Measurements from ENCODE around the gene CMIP.

CMIP gene

DNA sequence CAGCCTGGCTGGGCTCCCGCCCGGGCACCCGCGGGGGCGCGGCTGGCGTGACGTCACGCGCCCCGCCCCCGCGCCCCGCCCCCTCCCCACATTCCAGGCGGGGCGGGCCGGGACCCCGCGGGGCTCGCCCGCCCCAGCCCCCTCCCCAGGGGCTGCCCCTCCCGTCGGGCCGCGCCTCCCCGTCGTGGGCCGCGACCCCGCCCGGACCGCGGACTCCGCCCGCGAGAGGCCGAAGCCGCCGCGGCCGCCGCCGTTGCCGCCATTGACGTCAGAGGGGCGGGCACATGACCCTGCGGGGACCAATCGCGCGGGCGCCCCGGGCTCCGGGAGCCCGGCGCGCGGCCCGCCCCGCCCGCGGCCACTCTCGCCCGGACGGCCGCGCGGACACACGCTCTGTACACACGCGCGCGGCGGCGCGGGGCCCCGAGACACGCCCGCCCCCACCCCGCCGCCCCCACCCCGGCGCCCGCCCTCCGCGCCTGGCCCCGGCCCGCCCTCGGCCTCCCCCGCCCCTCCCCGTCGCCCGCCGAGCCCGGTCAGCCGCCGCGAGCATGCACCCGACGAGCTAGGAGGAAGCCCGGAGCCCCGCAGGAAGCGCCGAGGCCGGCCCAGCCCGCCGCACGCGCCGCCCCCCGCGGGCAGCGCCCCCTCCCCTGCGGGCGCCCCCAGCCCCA is at the start of gene CMIP:
TSS of gene CMIP (plus strand) at position 361 of the 674 bp plus-strand sequence.
- peak within 1 kb of the TSS; percentile 48 to 73 for H3K4me3 ChIP-seq (ENCODE audit: low read depth in 1 of 2, low read length in 2 of 2)
- peaks cover 37% of the 10 kb centered on the region for H4K20me1 ChIP-seq (ENCODE audit: insufficient read depth, low read length)
- H3K79me2 ChIP-seq (ENCODE audit: insufficient read depth, low read length), result peaks cover 45% of the 10 kb centered on the region
- peak within 1 kb of the TSS; percentile 84 for H3K27ac ChIP-seq (ENCODE audit: low read length)
- no peaks in the 10 kb centered on the region for H3K27me3 ChIP-seq (ENCODE audit: insufficient read depth, low read length, poor library complexity)
- peak within 1 kb of the TSS; percentile 85 for H3K4me2 ChIP-seq (ENCODE audit: insufficient read depth, low read length)
- peaks cover 19% of the 10 kb centered on the region for H3K36me3 ChIP-seq (ENCODE audit: insufficient read depth, low read length)
- peak within 1 kb of the TSS; percentile 62 for H2AFZ ChIP-seq (ENCODE audit: low read depth, low read length)
- peak; percentile 80 for DNase-seq
- ATAC-seq (ENCODE audit: insufficient read depth, low read depth), result peak; percentile 58
- H3K9me3 ChIP-seq (ENCODE audit: insufficient read depth, low read length, severe bottlenecking), result no peaks in the 10 kb centered on the region
- H3K4me1 ChIP-seq (ENCODE audit: insufficient read depth, low read length), result peaks cover 49% of the 10 kb centered on the region
- no peak for TF ChIP-seq EZH2 (IDR thresholded peaks at IDR 0.05; ENCODE audit: borderline replicate concordance, low read depth, low read length, severe bottlenecking)
- TF ChIP-seq, protein P1, sequence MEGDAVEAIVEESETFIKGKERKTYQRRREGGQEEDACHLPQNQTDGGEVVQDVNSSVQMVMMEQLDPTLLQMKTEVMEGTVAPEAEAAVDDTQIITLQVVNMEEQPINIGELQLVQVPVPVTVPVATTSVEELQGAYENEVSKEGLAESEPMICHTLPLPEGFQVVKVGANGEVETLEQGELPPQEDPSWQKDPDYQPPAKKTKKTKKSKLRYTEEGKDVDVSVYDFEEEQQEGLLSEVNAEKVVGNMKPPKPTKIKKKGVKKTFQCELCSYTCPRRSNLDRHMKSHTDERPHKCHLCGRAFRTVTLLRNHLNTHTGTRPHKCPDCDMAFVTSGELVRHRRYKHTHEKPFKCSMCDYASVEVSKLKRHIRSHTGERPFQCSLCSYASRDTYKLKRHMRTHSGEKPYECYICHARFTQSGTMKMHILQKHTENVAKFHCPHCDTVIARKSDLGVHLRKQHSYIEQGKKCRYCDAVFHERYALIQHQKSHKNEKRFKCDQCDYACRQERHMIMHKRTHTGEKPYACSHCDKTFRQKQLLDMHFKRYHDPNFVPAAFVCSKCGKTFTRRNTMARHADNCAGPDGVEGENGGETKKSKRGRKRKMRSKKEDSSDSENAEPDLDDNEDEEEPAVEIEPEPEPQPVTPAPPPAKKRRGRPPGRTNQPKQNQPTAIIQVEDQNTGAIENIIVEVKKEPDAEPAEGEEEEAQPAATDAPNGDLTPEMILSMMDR (IDR thresholded peaks at IDR 0.05; ENCODE audit: borderline replicate concordance, extremely low read depth, low read length, poor library complexity, severe bottlenecking), result no peak
- peak within 1 kb of the TSS; percentile 76 for H3K9ac ChIP-seq (ENCODE audit: low read depth, low read length)

- ATAC-seq (ENCODE audit: insufficient read depth, low read depth), result no peak
- no peak overlapping the region for H3K27ac ChIP-seq (ENCODE audit: low read length)
Observed at GRCh38 chr16:81394966-81395655, 49.5 kb upstream of the CMIP start.

DNA sequence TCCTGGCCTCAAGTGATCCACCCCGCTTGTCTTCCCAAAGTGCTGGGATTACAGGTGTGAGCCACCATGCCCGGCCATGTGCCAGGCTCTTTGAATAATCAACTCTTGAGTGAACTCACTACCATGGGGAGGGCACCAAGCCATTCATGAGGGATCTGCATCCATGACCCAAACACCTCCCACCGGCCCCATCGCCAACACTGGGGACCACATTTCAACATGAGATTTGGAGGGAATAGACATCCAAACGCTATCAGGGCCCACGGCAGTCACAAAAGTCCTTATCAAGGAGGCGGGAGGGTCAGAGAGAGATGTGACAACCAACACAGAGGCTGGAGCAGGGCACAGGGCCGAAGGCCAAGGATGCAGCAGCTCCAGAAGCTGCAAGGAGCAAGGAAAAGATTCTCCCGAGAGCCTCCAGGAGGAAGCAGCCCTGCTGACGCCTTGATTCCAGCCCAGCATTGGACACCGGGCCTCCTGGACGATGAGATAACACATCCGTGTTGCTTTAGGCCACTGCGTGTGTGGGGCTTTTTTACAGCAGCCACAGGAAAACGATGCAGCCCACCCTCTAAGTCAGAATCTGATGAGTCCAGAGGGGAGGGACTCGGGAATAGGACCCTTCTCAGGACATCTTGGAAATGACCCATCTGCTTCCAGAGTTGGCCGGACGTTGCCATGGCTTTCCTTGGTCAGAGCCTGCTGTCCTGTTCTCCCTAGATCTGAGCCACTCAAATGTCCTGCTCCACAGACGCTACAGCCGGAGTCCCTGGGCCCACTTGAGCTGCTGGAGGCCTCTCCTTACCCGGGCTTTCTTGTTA is 47.3 kb upstream of the CMIP start:
- H3K9ac ChIP-seq (ENCODE audit: low read depth, low read length), result no peak overlapping the region
- H3K27me3 ChIP-seq (ENCODE audit: insufficient read depth, low read length, poor library complexity), result no peaks in the 10 kb centered on the region
- no peak for ATAC-seq (ENCODE audit: insufficient read depth, low read depth)
- no peak overlapping the region for H3K4me3 ChIP-seq (ENCODE audit: low read depth in 1 of 2, low read length in 2 of 2)
- H3K9me3 ChIP-seq (ENCODE audit: insufficient read depth, low read length, severe bottlenecking), result no peaks in the 10 kb centered on the region
- TF ChIP-seq, protein P1 (IDR thresholded peaks at IDR 0.05; ENCODE audit: borderline replicate concordance, extremely low read depth, low read length, poor library complexity, severe bottlenecking), result no peak
- no peak for TF ChIP-seq EZH2 (IDR thresholded peaks at IDR 0.05; ENCODE audit: borderline replicate concordance, low read depth, low read length, severe bottlenecking)
- no peaks in the 10 kb centered on the region for H3K36me3 ChIP-seq (ENCODE audit: insufficient read depth, low read length)
- no peak overlapping the region for H3K27ac ChIP-seq (ENCODE audit: low read length)
- no peaks in the 10 kb centered on the region for H3K4me1 ChIP-seq (ENCODE audit: insufficient read depth, low read length)
- H3K79me2 ChIP-seq (ENCODE audit: insufficient read depth, low read length), result no peaks in the 10 kb centered on the region
- no peak for DNase-seq
- H3K4me2 ChIP-seq (ENCODE audit: insufficient read depth, low read length), result no peak overlapping the region
- no peaks in the 10 kb centered on the region for H4K20me1 ChIP-seq (ENCODE audit: insufficient read depth, low read length)
- H2AFZ ChIP-seq (ENCODE audit: low read depth, low read length), result no peak overlapping the region

More at GRCh38 chr16:81394966-81395655, 49.5 kb upstream of the CMIP start:
- no peak for DNase-seq
- H3K27me3 ChIP-seq (ENCODE audit: insufficient read depth, low read length, poor library complexity), result no peaks in the 10 kb centered on the region
- no peaks in the 10 kb centered on the region for H3K9me3 ChIP-seq (ENCODE audit: insufficient read depth, low read length, severe bottlenecking)
- no peaks in the 10 kb centered on the region for H4K20me1 ChIP-seq (ENCODE audit: insufficient read depth, low read length)
- no peak overlapping the region for H3K9ac ChIP-seq (ENCODE audit: low read depth, low read length)
- no peak overlapping the region for H3K4me2 ChIP-seq (ENCODE audit: insufficient read depth, low read length)
- TF ChIP-seq, protein P1 (IDR thresholded peaks at IDR 0.05; ENCODE audit: borderline replicate concordance, extremely low read depth, low read length, poor library complexity, severe bottlenecking), result no peak
- TF ChIP-seq EZH2 (IDR thresholded peaks at IDR 0.05; ENCODE audit: borderline replicate concordance, low read depth, low read length, severe bottlenecking), result no peak
- no peaks in the 10 kb centered on the region for H3K4me1 ChIP-seq (ENCODE audit: insufficient read depth, low read length)
- no peaks in the 10 kb centered on the region for H3K79me2 ChIP-seq (ENCODE audit: insufficient read depth, low read length)
- peaks cover 8% of the 10 kb centered on the region; the same call in 1 of the 2 replicates for H3K36me3 ChIP-seq (ENCODE audit: insufficient read depth, low read length)
- no peak overlapping the region for H2AFZ ChIP-seq (ENCODE audit: low read depth, low read length)
- no peak overlapping the region for H3K4me3 ChIP-seq (ENCODE audit: low read depth in 1 of 2, low read length in 2 of 2)
